Loucy (cell line): ENCODE results near the gene TIMP2.

Source experiments
- H2AFZ ChIP-seq: fragments of 200-600 bp; sonication (generic); 2 replicates; pipeline ENCODE4 v1.6.0; 2016; ENCODE audit warnings: antibody characterized with exemption, mild to moderate bottlenecking, low read length, moderate library complexity
- H3F3A ChIP-seq: fragments of 200-600 bp; 2 replicates; pipeline ENCODE4 v1.6.0; 2016; ENCODE audit warnings: antibody characterized with exemption, low read depth, mild to moderate bottlenecking
- H3K27me3 ChIP-seq: fragments of 200-600 bp; sonication (generic); 2 replicates; pipeline ENCODE4 v1.6.1; 2014; ENCODE audit warnings: low read length, mild to moderate bottlenecking; ENCODE audit not compliant: insufficient read depth, poor library complexity, severe bottlenecking
- H3K36me3 ChIP-seq: fragments of 200-600 bp; sonication (generic); 2 replicates; pipeline ENCODE4 v1.6.1; 2016; ENCODE audit warnings: low read length; ENCODE audit not compliant: insufficient read depth
- H3K4me1 ChIP-seq: fragments of 200-600 bp; sonication (generic); 2 replicates; pipeline ENCODE4 v1.5.1; 2014; ENCODE audit warnings: low read length, mild to moderate bottlenecking; ENCODE audit not compliant: insufficient read depth, poor library complexity, severe bottlenecking
- H3K4me2 ChIP-seq: fragments of 200-600 bp; sonication (generic); 2 replicates; pipeline ENCODE4 v1.6.0; 2014; ENCODE audit warnings: antibody characterized with exemption, low read length, low read depth, mild to moderate bottlenecking; ENCODE audit not compliant: poor library complexity, severe bottlenecking
- H3K4me3 ChIP-seq: fragments of 200-600 bp; sonication (generic); 2 replicates; pipeline ENCODE4 v1.5.1; 2014; ENCODE audit warnings: low read length, mild to moderate bottlenecking, mixed read lengths; ENCODE audit not compliant: poor library complexity, severe bottlenecking
- H3K79me2 ChIP-seq: fragments of 200-600 bp; sonication (generic); 2 replicates; pipeline ENCODE4 v1.6.1; 2014; ENCODE audit warnings: low read length; ENCODE audit not compliant: insufficient read depth
- H3K9ac ChIP-seq: fragments of 200-600 bp; sonication (generic); 2 replicates; pipeline ENCODE4 v1.6.0; 2014; ENCODE audit warnings: mild to moderate bottlenecking, low read depth, low read length, moderate library complexity; ENCODE audit not compliant: poor library complexity, severe bottlenecking
- H3K9me2 ChIP-seq: fragments of 200-600 bp; sonication (generic); replicated peaks from 2 replicates; pipeline ENCODE4 v1.6.1; 2016; ENCODE audit warnings: low read depth, low read length, mixed read lengths
- H3K9me3 ChIP-seq: fragments of 200-600 bp; sonication (generic); 2 replicates; pipeline ENCODE4 v1.6.1; 2014; ENCODE audit warnings: mild to moderate bottlenecking, antibody characterized with exemption, low read length, low read depth; ENCODE audit not compliant: insufficient read depth
- H4K20me1 ChIP-seq: fragments of 200-600 bp; sonication (generic); 2 replicates; pipeline ENCODE4 v1.6.0; 2014; ENCODE audit warnings: antibody characterized with exemption, low read length, mild to moderate bottlenecking; ENCODE audit not compliant: insufficient read depth, poor library complexity, severe bottlenecking
- CTCF ChIP-seq: fragments of 200-600 bp; sonication (generic); conservative IDR thresholded peaks from 2 replicates; pipeline ENCODE4 v1.5.1; 2014; ENCODE audit warnings: mild to moderate bottlenecking, antibody characterized with exemption, low read length
- EZH2phosphoT487 ChIP-seq: fragments of 200-600 bp; IDR thresholded peaks from 2 replicates; pipeline ENCODE4 v1.6.1; 2018; ENCODE audit warnings: antibody characterized with exemption, mild to moderate bottlenecking, moderate library complexity, borderline replicate concordance

TIMP2 gene

GRCh38 chr17:78892936-78893379, 32.2 kb downstream of the TIMP2 start:
- TF ChIP-seq EZH2phosphoT487 (no peak), CTCF (no peak)
- H3K79me2 ChIP-seq = 0 out of 2 replicates have a peak, but pooled peaks cover 4% of the 10 kb centered on the region
- H3K4me1 ChIP-seq = no peaks in the 10 kb centered on the region
- H3K4me3 ChIP-seq = no peak overlapping the region
- no peaks in the 10 kb centered on the region for H3F3A ChIP-seq
- no peaks in the 10 kb centered on the region for H3K9me3 ChIP-seq
- H3K4me2 ChIP-seq = no peak overlapping the region
- H3K36me3 ChIP-seq = no peaks in the 10 kb centered on the region; the same call in 1 of the 2 replicates
- no peak overlapping the region for H2AFZ ChIP-seq
- H4K20me1 ChIP-seq = no peaks in the 10 kb centered on the region
- no peak overlapping the region for H3K9ac ChIP-seq
- H3K27me3 ChIP-seq = no peaks in the 10 kb centered on the region
- no peaks in the 10 kb centered on the region for H3K9me2 ChIP-seq

GRCh38 chr17:78892520-78892919, 32.7 kb downstream of the TIMP2 start:
- H3K27me3 ChIP-seq = no peaks in the 10 kb centered on the region

GRCh38 chr17:78892062-78892456, 33.1 kb downstream of the TIMP2 start:
- Histone ChIP-seq H3F3A (no peaks in the 10 kb centered on the region), H3K9ac (no peak overlapping the region), H3K4me2 (no peak overlapping the region), H3K9me3 (no peaks in the 10 kb centered on the region), H3K79me2 (0 out of 2 replicates have a peak, but pooled peaks cover 4% of the 10 kb centered on the region), H2AFZ (no peak overlapping the region), H3K27me3 (no peaks in the 10 kb centered on the region), H3K36me3 (no peaks in the 10 kb centered on the region; the same call in 1 of the 2 replicates), H3K9me2 (no peaks in the 10 kb centered on the region), H3K4me3 (no peak overlapping the region), H4K20me1 (no peaks in the 10 kb centered on the region), H3K4me1 (no peaks in the 10 kb centered on the region)
- TF ChIP-seq CTCF = no peak
- TF ChIP-seq EZH2phosphoT487 = no peak

More at GRCh38 chr17:78892520-78892919, 32.7 kb downstream of the TIMP2 start:
- Histone ChIP-seq H3K4me3 (no peak overlapping the region), H3K9me2 (no peaks in the 10 kb centered on the region), H2AFZ (no peak overlapping the region), H3K4me2 (no peak overlapping the region), H4K20me1 (no peaks in the 10 kb centered on the region), H3K9ac (no peak overlapping the region), H3K9me3 (no peaks in the 10 kb centered on the region), H3F3A (no peaks in the 10 kb centered on the region), H3K36me3 (no peaks in the 10 kb centered on the region; the same call in 1 of the 2 replicates), H3K79me2 (0 out of 2 replicates have a peak, but pooled peaks cover 4% of the 10 kb centered on the region), H3K4me1 (no peaks in the 10 kb centered on the region)
- no peak for TF ChIP-seq CTCF
- TF ChIP-seq EZH2phosphoT487 = no peak
